Panc1 (cell line): ENCODE data around the gene VSX2. TPM values are rescaled to one million over a fixed set of nuclear protein-coding genes. Genes with fewer than 3 reads are reported as not detected.

Experiments used
- ATAC-seq: fragments of 200-7000 bp; cut with Tn5 transposase; 2 replicates; pipeline ENCODE4 v1.9.1; 2020; ENCODE audit warnings: mild to moderate bottlenecking, moderate library complexity
- BruUV-seq: library from RNA; stranded (reverse); fragments of 400-500 nt; replicated peaks from 2 replicates; lab custom pipeline; 2021; lab: Mats Ljungman, UMichigan
- CTCF ChIA-PET: fragments of 300-600 bp; sonication (Branson Sonifier 250); formaldehyde crosslinking; loops from one replicate; lab custom pipeline; 2022; ENCODE audit warnings: antibody characterized with exemption; lab: Charles Lee
- POLR2A ChIA-PET: fragments of 300-600 bp; sonication (Branson Sonifier 250); formaldehyde crosslinking; loops from one replicate; lab custom pipeline; 2022; ENCODE audit warnings: antibody characterized with exemption; lab: Charles Lee
- DNase-seq: peaks from one replicate; pipeline ENCODE4 v3.0.0-alpha.2; 2010; ENCODE audit warnings: low read depth, low spot score
- H3K27ac ChIP-seq: 2 replicates; pipeline ENCODE4 v1.5.1; 2011; ENCODE audit warnings: mild to moderate bottlenecking, low read length, inconsistent platforms
- H3K27me3 ChIP-seq: fragments of 200-500 bp; sonication (Bioruptor generic); 2 replicates; pipeline ENCODE4 v1.6.0; 2014; ENCODE audit warnings: low read length, inconsistent platforms; ENCODE audit not compliant: control insufficient read depth, insufficient read depth
- H3K36me3 ChIP-seq: fragments of 200-500 bp; sonication (Bioruptor generic); 2 replicates; pipeline ENCODE4 v1.5.1; 2014; ENCODE audit warnings: inconsistent platforms, mild to moderate bottlenecking, low read length, moderate library complexity; ENCODE audit not compliant: control insufficient read depth, insufficient read depth
- H3K4me1 ChIP-seq: 2 replicates; pipeline ENCODE4 v1.5.1; 2011; ENCODE audit warnings: inconsistent platforms, mild to moderate bottlenecking, low read length, moderate library complexity; ENCODE audit not compliant: control insufficient read depth, insufficient read depth
- H3K4me3 ChIP-seq, 2 experiments: 2 replicates each; pipeline ENCODE4 v1.5.1; 2011 to 2012; ENCODE audit warnings: low read depth in 2 of 2, low read length in 2 of 2, mild to moderate bottlenecking in 2 of 2, inconsistent platforms in 1 of 2, moderate library complexity in 1 of 2
- H3K9me3 ChIP-seq: fragments of 200-500 bp; sonication (Bioruptor generic); 2 replicates; pipeline ENCODE4 v1.5.1; 2014; ENCODE audit warnings: low read depth, mild to moderate bottlenecking, inconsistent platforms, low read length, moderate library complexity; ENCODE audit not compliant: control insufficient read depth, insufficient read depth
- CTCF ChIP-seq: fragments of 450-650 bp; IDR thresholded peaks from 2 replicates; pipeline ENCODE4 v1.5.1; 2017; ENCODE audit warnings: mild to moderate bottlenecking
- POLR2AphosphoS5 ChIP-seq: IDR thresholded peaks from 2 replicates; pipeline ENCODE4 v1.6.1; 2012; ENCODE audit warnings: mild to moderate bottlenecking, low read depth, low read length, moderate library complexity
- REST ChIP-seq, 2 experiments: IDR thresholded peaks; 2 replicates each; pipeline ENCODE4 v1.6.1; 2011 to 2012; ENCODE audit warnings: low read depth in 2 of 2, control low read depth in 1 of 2, low read length in 1 of 2, mild to moderate bottlenecking in 1 of 2, moderate library complexity in 1 of 2; ENCODE audit not compliant: insufficient read depth in 1 of 2
- SIN3A ChIP-seq: IDR thresholded peaks from 2 replicates; pipeline ENCODE4 v1.6.1; 2012; ENCODE audit warnings: low read depth, mild to moderate bottlenecking, low read length, moderate library complexity, borderline replicate concordance; ENCODE audit not compliant: insufficient read depth
- TCF7L2 ChIP-seq: IDR thresholded peaks from 2 replicates; pipeline ENCODE4 v1.6.1; 2011; ENCODE audit warnings: mild to moderate bottlenecking, low read depth, low read length, inconsistent platforms
- in situ Hi-C: cut with HindIII; loops from 2 replicates; pipeline ENCODE4 v1.10.0; 2016; ENCODE audit warnings: low sequenced_read_pairs, low pct_unique_long_range_greater_than_20kb
- intact Hi-C: fragments of 100-400 bp; cut with micrococcal nuclease; formaldehyde crosslinking; loops from one replicate; pipeline ENCODE4 v1.10.0; 2022; ENCODE audit not compliant: unreplicated experiment
- total RNA-seq: library from RNA; stranded (reverse); gene quantifications from one replicate; pipeline ENCODE4 v1.2.1, GENCODE V29; 2021; ENCODE audit not compliant: unreplicated experiment

The VSX2 gene
- total RNA-seq, 1 experiment from 2014 or later = not detected

- TF ChIP-seq TCF7L2 (no peak), SIN3A (no peak), REST (IDR thresholded peaks at IDR 0.05; ENCODE audit: insufficient read depth in 1 of 2, low read depth in 2 of 2, low read length in 1 of 2) (no peak), POLR2AphosphoS5 (no peak), CTCF (no peak)
- in situ Hi-C loops (no loop called here), intact Hi-C loops (no loop called here)
- no peak overlapping the region for H3K27ac ChIP-seq
- H3K27me3 ChIP-seq = no peaks in the 10 kb centered on the region
- H3K4me1 ChIP-seq = no peaks in the 10 kb centered on the region
- no TSS peak for BruUV-seq
- ChIA-PET CTCF (no interaction called here), POLR2A (no interaction called here)
- no peak overlapping the region for H3K4me3 ChIP-seq
- H3K9me3 ChIP-seq = no peaks in the 10 kb centered on the region
- H3K36me3 ChIP-seq = no peaks in the 10 kb centered on the region
- no peak for ATAC-seq
- no peak for DNase-seq
Measured at GRCh38 chr14:74211945-74212580, 27.2 kb upstream of the VSX2 start.

- ChIA-PET CTCF (no interaction called here), POLR2A (interaction anchor here (0.6 kb wide), 1 partner anchor 167 kb away, joined by 3 read pairs; no protein-coding TSS in a partner anchor)
- ATAC-seq (no peak), DNase-seq (no peak)
- H3K4me1 ChIP-seq = no peaks in the 10 kb centered on the region
- BruUV-seq = no TSS peak
- no peak overlapping the region for H3K27ac ChIP-seq
- intact Hi-C loops (no loop called here), in situ Hi-C loops (no loop called here)
- TF ChIP-seq SIN3A = no peak
- TF ChIP-seq REST (IDR thresholded peaks at IDR 0.05; ENCODE audit: insufficient read depth in 1 of 2, low read depth in 2 of 2, low read length in 1 of 2) = no peak
- TF ChIP-seq TCF7L2 = no peak
- no peak for TF ChIP-seq POLR2AphosphoS5
- no peaks in the 10 kb centered on the region for H3K27me3 ChIP-seq
- H3K4me3 ChIP-seq = no peak overlapping the region
- no peaks in the 10 kb centered on the region for H3K36me3 ChIP-seq
- no peaks in the 10 kb centered on the region for H3K9me3 ChIP-seq
Measured at GRCh38 chr14:74213907-74214803, 25.1 kb upstream of the VSX2 start.
